HL-60/S4 treated with phorbol 12-myristate 13-acetate at 8.2 ng/mL for 4 days and 3 days (cell line): ENCODE data around the gene GOLGA1.

Source experiments
- in situ Hi-C: fragments of 300-500 bp; cut with MboI; formaldehyde crosslinking; loops from 2 replicates; pipeline ENCODE4 v1.15.0; 2022; ENCODE audit warnings: low sequenced_read_pairs

Gene GOLGA1

GRCh38 chr9:124886866-124887492 is 53.9 kb downstream of the GOLGA1 start:
- in situ Hi-C loops, result no loop called here

- in situ Hi-C loops, result no loop called here
Observed at GRCh38 chr9:124886461-124886860, 54.4 kb downstream of the GOLGA1 start.

GRCh38 chr9:124885551-124885950 is 55.3 kb downstream of the GOLGA1 start:
- in situ Hi-C loops, result no loop called here

GRCh38 chr9:124884376-124884775 is 56.5 kb downstream of the GOLGA1 start:
- in situ Hi-C loops, result no loop called here

GRCh38 chr9:124882231-124882630 is 58.7 kb downstream of the GOLGA1 start:
- in situ Hi-C loops, result no loop called here

GRCh38 chr9:124881138-124881743 is 59.6 kb downstream of the GOLGA1 start:
- in situ Hi-C loops, result no loop called here

GRCh38 chr9:124880501-124880900 is 60.4 kb downstream of the GOLGA1 start:
- in situ Hi-C loops, result no loop called here

- in situ Hi-C loops, result no loop called here
Observed at GRCh38 chr9:124879226-124879625, 61.7 kb downstream of the GOLGA1 start.

GRCh38 chr9:124878518-124878917 is 62.4 kb downstream of the GOLGA1 start:
- in situ Hi-C loops, result no loop called here

- in situ Hi-C loops, result no loop called here
Observed at GRCh38 chr9:124878021-124878420, 62.9 kb downstream of the GOLGA1 start.

- in situ Hi-C loops, result no loop called here
Observed at GRCh38 chr9:124877021-124877782, 63.7 kb downstream of the GOLGA1 start.

- in situ Hi-C loops, result no loop called here
Observed at GRCh38 chr9:124875501-124875900, 65.4 kb downstream of the GOLGA1 start.

- in situ Hi-C loops, result no loop called here
Observed at GRCh38 chr9:124873664-124874063, 67.2 kb downstream of the GOLGA1 start.

GRCh38 chr9:124871156-124871561 is 69.7 kb downstream of the GOLGA1 start:
- in situ Hi-C loops, result no loop called here

GRCh38 chr9:124870723-124871122 is 70.2 kb downstream of the GOLGA1 start:
- in situ Hi-C loops, result no loop called here

- in situ Hi-C loops, result no loop called here
Observed at GRCh38 chr9:124869986-124870560, 70.8 kb downstream of the GOLGA1 start.

- in situ Hi-C loops, result no loop called here
Observed at GRCh38 chr9:124869466-124869985, 71.4 kb downstream of the GOLGA1 start.

- in situ Hi-C loops, result no loop called here
Observed at GRCh38 chr9:124868511-124869465, 72.1 kb downstream of the GOLGA1 start.

- in situ Hi-C loops, result no loop called here
Observed at GRCh38 chr9:124863371-124863871, 77.5 kb downstream of the GOLGA1 start.
